AG20443 (cell line): Measurements from ENCODE around the gene CDH6.
A peak's percentile ranks its signal among the peaks of the same experiment; 100 is the strongest.

Source experiments
- DNase-seq: peaks from one replicate; pipeline ENCODE4 v3.0.0; 2012; ENCODE audit warnings: low spot score, mixed read lengths

CDH6 gene

DNA sequence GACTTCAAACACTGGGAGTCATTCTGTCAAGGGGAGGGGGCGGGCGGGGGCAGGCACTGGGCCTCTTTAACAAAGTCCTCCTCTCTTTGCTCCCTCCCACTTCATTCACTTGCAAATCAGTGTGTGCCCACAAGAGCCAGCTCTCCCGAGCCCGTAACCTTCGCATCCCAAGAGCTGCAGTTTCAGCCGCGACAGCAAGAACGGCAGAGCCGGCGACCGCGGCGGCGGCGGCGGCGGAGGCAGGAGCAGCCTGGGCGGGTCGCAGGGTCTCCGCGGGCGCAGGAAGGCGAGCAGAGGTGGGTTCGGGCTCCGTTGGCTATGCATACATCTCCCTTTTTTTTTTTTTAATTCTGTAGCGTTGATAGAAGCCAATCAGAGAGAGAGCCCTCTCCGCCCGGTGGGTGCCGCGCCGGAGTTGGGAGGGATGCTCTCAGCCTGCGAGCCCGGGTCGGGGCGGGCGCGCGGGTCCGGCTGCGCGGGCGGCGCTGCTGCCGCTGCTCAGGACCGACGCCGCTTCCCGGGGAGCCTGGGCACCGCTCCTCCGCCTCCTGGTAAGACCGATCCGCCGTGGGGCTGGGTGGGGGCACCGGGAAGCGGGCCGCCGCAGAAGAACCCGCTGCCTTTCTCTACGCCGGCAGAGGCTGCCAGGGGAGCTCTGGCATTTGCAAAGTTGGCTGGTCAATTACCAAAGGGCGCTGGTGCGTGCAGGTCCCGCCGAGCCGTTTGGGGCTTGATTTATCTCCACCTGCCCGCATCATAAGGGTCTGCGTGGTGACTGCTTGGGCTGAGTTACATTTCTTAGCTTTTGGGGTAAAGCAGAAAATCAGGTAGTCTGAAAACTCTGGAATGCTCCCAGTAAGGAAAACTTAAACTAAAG lies at the start of gene CDH6:
Gene CDH6 (plus strand): TSS at position 96 of the 877 bp plus-strand sequence. CDS start 73,788 bp downstream, outside the sequence.
- peak; percentile 68 for DNase-seq

DNA sequence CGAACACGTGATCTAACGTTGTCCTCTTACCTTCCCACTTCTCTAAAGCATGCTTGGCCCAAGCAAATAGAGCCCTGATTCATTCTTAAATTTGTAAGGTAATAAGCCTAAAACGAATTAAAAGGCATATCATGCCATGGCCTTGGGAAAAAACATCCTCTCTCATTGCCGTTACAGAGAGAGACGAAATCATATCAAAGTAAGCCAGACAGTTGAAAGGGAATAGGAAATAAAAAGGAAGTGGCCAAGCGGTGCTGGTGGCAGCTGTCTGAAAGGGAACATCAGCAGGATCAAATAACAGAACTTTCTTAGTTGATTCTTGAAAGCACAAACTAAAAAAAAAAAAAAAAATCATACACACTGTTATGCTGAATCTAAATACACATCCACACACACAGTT lies 49.1 kb upstream of the CDH6 start:
- DNase-seq: no peak

DNA sequence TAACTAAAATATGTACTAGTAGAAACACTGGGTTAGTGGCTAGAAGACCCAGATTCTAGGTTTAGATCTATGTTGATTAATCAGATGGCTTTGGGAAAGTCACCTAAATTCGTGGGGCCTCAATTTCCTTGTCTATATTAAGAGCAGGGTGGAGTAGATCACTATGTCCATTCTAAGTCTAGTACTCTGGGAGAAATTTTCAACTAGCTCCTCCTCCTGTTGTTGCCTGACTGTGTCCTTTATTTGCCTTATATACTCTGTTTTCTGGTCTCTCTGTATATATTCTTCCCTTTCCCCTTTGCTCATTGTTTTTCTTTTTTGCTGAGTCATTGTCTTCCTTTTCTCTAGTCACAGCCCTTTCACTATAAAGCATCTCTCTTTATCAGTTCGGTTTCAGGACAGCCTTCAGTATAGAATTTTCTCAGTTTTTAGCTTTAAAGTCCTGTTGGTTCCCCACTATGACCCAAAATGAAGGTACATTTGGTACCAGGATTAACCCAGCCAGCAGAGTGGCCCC lies 44.5 kb upstream of the CDH6 start:
- DNase-seq: no peak

- no peak for DNase-seq
Observed at GRCh38 chr5:31153521-31153920, 40.0 kb upstream of the CDH6 start.

GRCh38 chr5:31156631-31157160 lies 36.8 kb upstream of the CDH6 start:
- DNase-seq: no peak

DNA sequence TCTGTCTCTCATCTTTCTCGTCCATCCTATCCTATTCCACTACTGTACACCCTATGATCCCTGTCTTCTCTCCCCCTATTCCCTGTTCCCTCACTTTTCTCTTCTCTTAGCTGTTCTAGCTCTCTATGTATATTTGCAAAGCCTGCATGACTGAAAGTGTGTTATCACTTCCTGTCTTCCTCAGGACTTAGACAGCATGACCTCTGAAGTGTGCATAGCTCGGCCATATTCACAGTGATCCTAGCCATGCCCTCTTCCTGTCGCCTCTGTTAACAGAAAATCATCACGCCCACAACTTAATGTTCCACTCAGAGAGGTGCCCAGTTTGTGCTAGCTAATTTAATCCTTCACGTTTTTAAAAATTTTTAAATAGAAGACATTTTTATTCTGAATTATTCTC lies 35.8 kb upstream of the CDH6 start:
- no peak for DNase-seq

DNA sequence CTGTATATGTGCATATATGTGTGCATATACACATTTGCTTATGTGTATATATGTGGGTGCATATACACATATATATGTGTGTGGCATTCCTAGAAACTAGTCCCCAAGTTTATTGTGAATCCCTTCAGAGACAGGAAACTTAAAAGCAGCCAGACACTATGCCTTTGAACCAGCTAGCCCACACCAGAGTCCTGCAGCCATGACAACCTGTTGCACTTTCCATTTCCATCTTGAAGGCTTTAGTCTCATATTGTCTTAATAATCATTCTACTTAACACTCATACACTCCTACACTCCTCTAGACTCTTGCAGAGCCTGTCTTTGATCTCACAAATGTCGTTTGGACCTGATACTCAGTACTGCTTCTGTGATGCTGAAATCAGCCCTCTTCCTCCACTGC lies 34.8 kb upstream of the CDH6 start:
- DNase-seq: no peak

DNA sequence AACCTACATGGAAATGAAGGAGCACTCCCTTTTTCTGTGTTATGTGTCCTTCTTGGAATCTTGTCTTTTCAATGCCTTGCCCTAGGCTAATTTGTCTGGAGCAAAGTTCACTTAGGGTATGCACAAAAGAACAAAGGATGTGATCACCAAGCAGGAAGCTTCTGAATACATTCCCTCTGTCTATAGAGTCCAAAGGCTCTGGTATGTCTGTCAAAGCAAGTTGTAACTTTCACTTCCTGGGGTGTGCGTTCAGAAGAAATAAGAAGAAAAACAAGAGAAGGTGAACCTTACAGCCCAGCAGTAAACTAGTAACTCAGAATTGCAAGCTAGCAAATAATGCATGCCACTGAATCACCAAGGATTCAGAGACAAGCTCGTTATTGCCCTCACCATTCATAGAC lies 31.7 kb upstream of the CDH6 start:
- DNase-seq: no peak

- DNase-seq: no peak
Observed at GRCh38 chr5:31165729-31166128, 27.8 kb upstream of the CDH6 start.

GRCh38 chr5:31169379-31169778 lies 24.1 kb upstream of the CDH6 start:
- DNase-seq: no peak

- no peak for DNase-seq
Observed at GRCh38 chr5:31172881-31173280, 20.6 kb upstream of the CDH6 start.

GRCh38 chr5:31173614-31174013 lies 19.9 kb upstream of the CDH6 start:
- DNase-seq: no peak

- no peak for DNase-seq
Observed at GRCh38 chr5:31181376-31181987, 12.0 kb upstream of the CDH6 start.

DNA sequence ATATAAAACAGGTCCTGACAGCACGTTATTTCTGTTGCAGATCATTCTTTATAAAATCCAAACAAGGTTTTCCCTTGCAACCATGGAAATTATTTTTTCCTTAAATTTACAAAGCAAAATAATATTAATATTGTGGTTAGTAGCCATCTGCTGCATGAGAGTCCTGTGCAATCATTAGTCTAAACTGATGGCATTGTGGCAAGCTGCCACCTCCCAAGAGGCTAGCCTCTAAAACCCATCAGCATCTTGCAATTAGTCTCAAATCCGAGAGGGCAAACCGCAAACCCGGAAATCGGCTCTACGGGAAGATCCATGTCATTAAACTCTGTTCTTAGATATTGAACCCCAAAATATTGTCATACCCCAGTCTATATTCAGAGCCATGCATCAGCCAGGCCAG lies 11.3 kb upstream of the CDH6 start:
- DNase-seq: no peak

DNA sequence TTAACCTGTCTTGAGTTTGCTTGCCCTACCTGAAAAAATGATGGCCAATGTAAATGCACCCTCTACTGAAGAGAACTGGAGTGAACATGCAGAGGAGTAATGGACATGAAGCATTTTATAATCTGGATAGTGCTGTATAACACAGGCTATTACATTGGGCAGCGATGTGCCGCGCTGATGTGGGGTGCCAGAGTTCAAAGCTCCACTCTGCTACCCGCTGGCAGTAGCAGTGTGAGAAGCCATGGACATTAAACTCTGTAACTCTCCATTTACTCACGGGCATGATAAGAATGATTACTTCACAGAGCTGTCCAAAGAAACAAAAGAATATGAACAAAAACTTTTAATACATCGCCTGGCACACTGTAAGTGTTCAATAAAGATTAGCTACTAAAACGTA lies 7.5 kb upstream of the CDH6 start:
- DNase-seq: no peak

- DNase-seq: peak; percentile 40
Observed at GRCh38 chr5:31186672-31187267, 6.7 kb upstream of the CDH6 start.

DNA sequence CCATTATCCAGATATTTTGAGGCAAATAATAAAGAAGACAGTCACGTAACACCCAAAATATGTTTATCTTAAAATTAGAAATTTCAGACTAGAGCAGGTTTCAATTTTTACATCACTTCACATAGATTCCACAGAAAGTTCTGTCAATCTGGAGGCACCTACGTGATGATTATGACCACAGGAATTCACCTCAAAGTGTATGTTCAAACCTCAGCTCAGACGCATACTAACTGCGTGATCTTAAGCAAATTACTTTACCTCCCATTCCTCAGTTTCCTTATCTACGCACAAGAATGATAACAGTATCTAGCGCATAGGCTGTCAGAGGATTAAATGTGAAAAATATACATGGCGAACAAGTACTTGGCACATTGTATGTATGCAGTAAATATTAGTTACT lies 5.9 kb upstream of the CDH6 start:
- no peak for DNase-seq

DNA sequence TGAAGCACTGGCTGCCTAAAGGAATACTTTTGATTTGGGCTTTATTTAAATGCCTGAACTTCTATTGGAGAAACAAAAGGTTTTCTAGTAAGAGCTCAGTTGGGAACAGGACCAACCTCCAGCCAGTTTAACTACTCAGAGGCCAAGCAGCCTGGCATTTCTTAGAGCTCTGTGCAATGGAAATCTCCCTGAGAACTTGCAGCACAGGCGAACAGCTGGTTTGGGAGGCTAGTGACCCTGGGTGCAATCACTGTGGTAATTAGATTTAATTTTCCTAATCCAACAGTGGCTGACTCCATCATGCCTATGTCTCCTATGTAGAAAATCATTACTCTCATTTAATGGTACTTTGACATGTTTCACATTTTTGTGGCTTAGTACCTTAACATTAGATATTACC lies 1.0 kb upstream of the CDH6 start:
- no peak for DNase-seq

- DNase-seq: no peak
Observed at GRCh38 chr5:31193116-31193515, 370 bp upstream of the CDH6 start.

- DNase-seq: peak; percentile 18
Observed at GRCh38 chr5:31194468-31194813, 955 bp downstream of the CDH6 start.

- DNase-seq: no peak
Observed at GRCh38 chr5:31194892-31195555, 1.5 kb downstream of the CDH6 start.

- DNase-seq: no peak
Observed at GRCh38 chr5:31196309-31196708, 2.8 kb downstream of the CDH6 start.
